Measurements from ENCODE around the gene PLET1. TPM values are rescaled to one million over a fixed set of nuclear protein-coding genes. Genes with fewer than 3 reads are reported as not detected.

The PLET1 gene, protein sequence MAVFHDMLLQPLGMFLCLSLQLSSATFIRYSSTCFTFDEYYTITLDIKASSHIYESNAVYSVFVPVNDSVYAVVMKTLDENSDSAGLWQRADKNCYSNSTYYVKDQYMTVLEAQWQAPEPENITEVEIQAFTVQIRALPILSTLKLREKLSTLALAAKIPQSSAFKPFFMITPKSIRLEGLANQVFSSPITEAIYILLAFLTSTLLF
- polyA plus RNA-seq (2013, experiment 1 of 2), result not detected
- polyA plus RNA-seq (2013, experiment 2 of 2), result not detected

GRCh38 chr11:112260490-112260889 lies at the start of gene PLET1:
Gene PLET1 (minus strand): TSS chr11:112260860. CDS start chr11:112260589, 271 bp downstream.
- Histone ChIP-seq H3K36me3 (ENCODE audit: control insufficient read depth, insufficient read depth, low read length) (no peaks in the 10 kb centered on the region), H3K9me3 (ENCODE audit: control insufficient read depth, low read length) (no peaks in the 10 kb centered on the region), H3K27ac (ENCODE audit: low read depth, low read length, severe bottlenecking) (no peak within 1 kb of the TSS), H3K4me1 (ENCODE audit: control insufficient read depth, insufficient read depth, low read length, poor library complexity, severe bottlenecking) (peaks cover 3% of the 10 kb centered on the region), H3K4me3 (ENCODE audit: extremely low read depth, insufficient read depth, low read length, poor library complexity, severe bottlenecking) (no peak within 1 kb of the TSS)
- 93 to 97% methylated on average over 2 of the region's 2 CpGs for WGBS, 2 experiments (ENCODE audit: insufficient coverage in 2 of 2)

- no peak overlapping the region for H3K4me3 ChIP-seq (ENCODE audit: extremely low read depth, insufficient read depth, low read length, poor library complexity, severe bottlenecking)
- no peaks in the 10 kb centered on the region for H3K4me1 ChIP-seq (ENCODE audit: control insufficient read depth, insufficient read depth, low read length, poor library complexity, severe bottlenecking)
- no peak overlapping the region for H3K27ac ChIP-seq (ENCODE audit: low read depth, low read length, severe bottlenecking)
- 86 to 90% methylated on average over 2 of the region's 2 CpGs for WGBS, 2 experiments (ENCODE audit: insufficient coverage in 2 of 2)
- H3K9me3 ChIP-seq (ENCODE audit: control insufficient read depth, low read length), result no peaks in the 10 kb centered on the region
- H3K36me3 ChIP-seq (ENCODE audit: control insufficient read depth, insufficient read depth, low read length), result no peaks in the 10 kb centered on the region
Measured at GRCh38 chr11:112310419-112310818, 49.8 kb upstream of the PLET1 start.

DNA sequence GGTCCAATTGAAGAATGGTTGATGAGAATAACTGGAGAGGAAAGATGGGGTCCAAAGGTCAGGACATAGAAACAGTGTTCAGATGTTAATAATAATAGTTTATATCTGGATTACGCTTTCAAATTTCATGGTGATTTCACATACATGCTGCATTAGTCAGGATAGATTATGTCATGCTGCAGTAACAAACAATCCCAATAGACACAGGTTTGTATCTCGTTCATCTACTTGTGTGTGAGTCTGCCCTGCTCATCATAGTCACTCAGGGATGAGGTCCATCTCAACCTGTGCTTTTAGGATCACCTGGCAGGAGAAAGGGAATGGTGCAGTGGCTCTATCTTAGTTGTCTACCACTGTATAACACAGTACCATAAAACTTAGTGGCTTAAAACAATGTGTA lies 48.0 kb upstream of the PLET1 start:
- Histone ChIP-seq H3K9me3 (ENCODE audit: control insufficient read depth, low read length) (no peaks in the 10 kb centered on the region), H3K27ac (ENCODE audit: low read depth, low read length, severe bottlenecking) (no peak overlapping the region), H3K4me1 (ENCODE audit: control insufficient read depth, insufficient read depth, low read length, poor library complexity, severe bottlenecking) (no peaks in the 10 kb centered on the region), H3K36me3 (ENCODE audit: control insufficient read depth, insufficient read depth, low read length) (no peaks in the 10 kb centered on the region), H3K4me3 (ENCODE audit: extremely low read depth, insufficient read depth, low read length, poor library complexity, severe bottlenecking) (no peak overlapping the region)
- WGBS, 2 experiments (ENCODE audit: insufficient coverage in 2 of 2), result 80 to 84% methylated on average over 1 to 2 of the region's 2 CpGs

GRCh38 chr11:112307616-112308015 lies 47.0 kb upstream of the PLET1 start:
- H3K4me1 ChIP-seq (ENCODE audit: control insufficient read depth, insufficient read depth, low read length, poor library complexity, severe bottlenecking), result peaks cover 2% of the 10 kb centered on the region
- no peak overlapping the region for H3K27ac ChIP-seq (ENCODE audit: low read depth, low read length, severe bottlenecking)
- H3K9me3 ChIP-seq (ENCODE audit: control insufficient read depth, low read length), result no peaks in the 10 kb centered on the region
- no peak overlapping the region for H3K4me3 ChIP-seq (ENCODE audit: extremely low read depth, insufficient read depth, low read length, poor library complexity, severe bottlenecking)
- no peaks in the 10 kb centered on the region for H3K36me3 ChIP-seq (ENCODE audit: control insufficient read depth, insufficient read depth, low read length)

GRCh38 chr11:112306230-112306629 lies 45.6 kb upstream of the PLET1 start:
- Histone ChIP-seq H3K9me3 (ENCODE audit: control insufficient read depth, low read length) (no peaks in the 10 kb centered on the region), H3K4me3 (ENCODE audit: extremely low read depth, insufficient read depth, low read length, poor library complexity, severe bottlenecking) (no peak overlapping the region), H3K36me3 (ENCODE audit: control insufficient read depth, insufficient read depth, low read length) (no peaks in the 10 kb centered on the region), H3K4me1 (ENCODE audit: control insufficient read depth, insufficient read depth, low read length, poor library complexity, severe bottlenecking) (peaks cover 5% of the 10 kb centered on the region), H3K27ac (ENCODE audit: low read depth, low read length, severe bottlenecking) (no peak overlapping the region)
- 86% methylated on average over 1 of the region's 1 CpG; no CpG with 5 or more reads in 1 of the 2 experiments for WGBS, 2 experiments (ENCODE audit: insufficient coverage in 2 of 2)

- WGBS, 2 experiments (ENCODE audit: insufficient coverage in 2 of 2), result 83% methylated on average over 1 of the region's 1 CpG; no CpG with 5 or more reads in 1 of the 2 experiments
- H3K4me3 ChIP-seq (ENCODE audit: extremely low read depth, insufficient read depth, low read length, poor library complexity, severe bottlenecking), result no peak overlapping the region
- no peaks in the 10 kb centered on the region for H3K36me3 ChIP-seq (ENCODE audit: control insufficient read depth, insufficient read depth, low read length)
Measured at GRCh38 chr11:112304914-112305313, 44.3 kb upstream of the PLET1 start.

DNA sequence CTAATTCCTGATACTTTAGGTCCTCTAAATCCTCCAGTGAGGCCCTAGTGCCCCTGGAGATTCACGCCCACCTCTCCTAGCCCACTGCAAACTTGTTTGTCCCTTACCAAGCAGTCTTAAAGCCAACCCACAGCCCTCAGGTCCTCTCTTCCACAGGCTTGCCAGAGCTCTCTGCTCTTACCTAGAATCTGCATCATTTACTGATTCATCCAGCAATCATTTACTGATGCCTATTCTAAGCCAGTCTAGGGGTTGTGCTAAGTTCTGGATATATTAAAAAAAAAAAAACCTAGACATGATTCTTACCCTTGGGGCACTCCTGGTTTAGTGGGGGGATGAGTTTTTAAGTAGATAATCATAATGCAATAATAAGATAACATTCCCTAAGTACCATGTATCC lies 43.0 kb upstream of the PLET1 start:
- 88 to 92% methylated on average over 1 of the region's 1 CpG for WGBS, 2 experiments (ENCODE audit: insufficient coverage in 2 of 2)
- Histone ChIP-seq H3K4me3 (ENCODE audit: extremely low read depth, insufficient read depth, low read length, poor library complexity, severe bottlenecking) (no peak overlapping the region), H3K27ac (ENCODE audit: low read depth, low read length, severe bottlenecking) (no peak overlapping the region), H3K36me3 (ENCODE audit: control insufficient read depth, insufficient read depth, low read length) (no peaks in the 10 kb centered on the region), H3K4me1 (ENCODE audit: control insufficient read depth, insufficient read depth, low read length, poor library complexity, severe bottlenecking) (peaks cover 5% of the 10 kb centered on the region), H3K9me3 (ENCODE audit: control insufficient read depth, low read length) (no peaks in the 10 kb centered on the region)

More at GRCh38 chr11:112304914-112305313, 44.3 kb upstream of the PLET1 start:
- Histone ChIP-seq H3K9me3 (ENCODE audit: control insufficient read depth, low read length) (no peaks in the 10 kb centered on the region), H3K27ac (ENCODE audit: low read depth, low read length, severe bottlenecking) (no peak overlapping the region), H3K4me1 (ENCODE audit: control insufficient read depth, insufficient read depth, low read length, poor library complexity, severe bottlenecking) (peaks cover 5% of the 10 kb centered on the region)

GRCh38 chr11:112302226-112302868 lies 41.7 kb upstream of the PLET1 start:
- H3K27ac ChIP-seq (ENCODE audit: low read depth, low read length, severe bottlenecking), result peak overlapping the region; percentile 0
- H3K4me3 ChIP-seq (ENCODE audit: extremely low read depth, insufficient read depth, low read length, poor library complexity, severe bottlenecking), result no peak overlapping the region
- no peaks in the 10 kb centered on the region for H3K9me3 ChIP-seq (ENCODE audit: control insufficient read depth, low read length)
- no peaks in the 10 kb centered on the region for H3K36me3 ChIP-seq (ENCODE audit: control insufficient read depth, insufficient read depth, low read length)
- peaks cover 5% of the 10 kb centered on the region for H3K4me1 ChIP-seq (ENCODE audit: control insufficient read depth, insufficient read depth, low read length, poor library complexity, severe bottlenecking)
- 36 to 46% methylated on average over 2 to 3 of the region's 5 CpGs for WGBS, 2 experiments (ENCODE audit: insufficient coverage in 2 of 2)

DNA sequence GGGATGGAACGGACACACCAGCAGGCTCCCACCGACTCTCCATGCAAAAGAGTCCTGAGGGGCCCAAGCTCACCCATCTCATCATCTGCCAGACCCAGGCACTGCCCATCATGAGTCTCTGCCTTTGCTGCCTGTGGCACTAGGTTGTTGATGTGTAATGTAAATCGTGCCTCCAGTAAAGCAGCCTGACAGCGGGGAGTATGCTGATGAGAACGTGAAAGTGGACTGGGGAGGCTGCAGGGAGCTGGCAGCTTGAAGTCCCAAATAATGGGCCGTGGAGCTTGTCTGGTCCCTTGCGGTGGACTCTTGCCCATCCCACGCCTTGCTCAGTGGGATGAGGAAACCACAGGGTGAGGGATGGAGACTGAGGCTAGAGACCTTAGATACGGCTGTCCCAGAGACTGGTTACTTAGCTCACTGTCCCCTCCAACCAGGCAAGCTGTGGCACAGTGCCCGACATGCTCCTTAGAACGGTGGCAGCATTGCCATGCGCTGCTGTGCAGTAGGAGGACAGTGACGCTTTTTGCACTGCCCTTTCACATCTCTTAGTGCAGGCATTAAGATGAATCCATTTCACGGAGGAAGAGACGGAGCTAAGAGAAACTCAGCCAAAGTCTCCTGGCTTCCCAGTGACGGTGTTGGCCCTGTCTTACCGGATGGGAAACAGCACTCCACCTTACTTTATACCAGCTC lies 39.6 kb upstream of the PLET1 start:
- 72 to 77% methylated on average over 12 to 14 of the region's 17 CpGs for WGBS, 2 experiments (ENCODE audit: insufficient coverage in 2 of 2)
- Histone ChIP-seq H3K9me3 (ENCODE audit: control insufficient read depth, low read length) (no peaks in the 10 kb centered on the region), H3K4me3 (ENCODE audit: extremely low read depth, insufficient read depth, low read length, poor library complexity, severe bottlenecking) (no peak overlapping the region)

GRCh38 chr11:112298535-112298934 lies 37.9 kb upstream of the PLET1 start:
- no peaks in the 10 kb centered on the region for H3K9me3 ChIP-seq (ENCODE audit: control insufficient read depth, low read length)
- no peak overlapping the region for H3K27ac ChIP-seq (ENCODE audit: low read depth, low read length, severe bottlenecking)
- H3K4me1 ChIP-seq (ENCODE audit: control insufficient read depth, insufficient read depth, low read length, poor library complexity, severe bottlenecking), result peaks cover 5% of the 10 kb centered on the region
- WGBS, 2 experiments (ENCODE audit: insufficient coverage in 2 of 2), result 89 to 91% methylated on average over 7 to 9 of the region's 9 CpGs
- no peak overlapping the region for H3K4me3 ChIP-seq (ENCODE audit: extremely low read depth, insufficient read depth, low read length, poor library complexity, severe bottlenecking)
- no peaks in the 10 kb centered on the region for H3K36me3 ChIP-seq (ENCODE audit: control insufficient read depth, insufficient read depth, low read length)

More for the DNA sequence above, 39.6 kb upstream of the PLET1 start:
- Histone ChIP-seq H3K27ac (ENCODE audit: low read depth, low read length, severe bottlenecking) (no peak overlapping the region), H3K4me1 (ENCODE audit: control insufficient read depth, insufficient read depth, low read length, poor library complexity, severe bottlenecking) (peaks cover 5% of the 10 kb centered on the region), H3K36me3 (ENCODE audit: control insufficient read depth, insufficient read depth, low read length) (no peaks in the 10 kb centered on the region)
